Keratinocyte (primary cell): ENCODE data around the gene BCAS3. TPM values are rescaled to one million over a fixed set of nuclear protein-coding genes. Genes with fewer than 3 reads are reported as not detected.

Experiments
- DNase-seq: peaks from one replicate; pipeline ENCODE4 v3.0.0-alpha.2; 2011; ENCODE audit warnings: low read depth, missing footprints, low spot score
- FAIRE-seq: peaks from 2 replicates; lab custom pipeline; 2011; peaks lifted over from hg19 to GRCh38; lab: Jason Lieb, UNC
- H2AFZ ChIP-seq: 2 replicates; pipeline ENCODE4 v1.6.0; 2012; ENCODE audit warnings: low read length, control low read depth, inconsistent platforms; ENCODE audit not compliant: control insufficient read depth
- H3K27ac ChIP-seq: 2 replicates; pipeline ENCODE4 v1.5.1; 2011; ENCODE audit warnings: low read length; ENCODE audit not compliant: control insufficient read depth, insufficient read depth
- H3K27me3 ChIP-seq: 3 replicates; pipeline ENCODE4 v1.6.0; 2011; ENCODE audit warnings: low read length; ENCODE audit not compliant: control insufficient read depth, insufficient read depth; ENCODE audit errors: extremely low read depth
- H3K36me3 ChIP-seq, 2 experiments: 2 replicates in 1 of 2; 3 replicates in 1 of 2; pipeline ENCODE4 v1.5.1; 2011; ENCODE audit warnings: low read length in 2 of 2, mild to moderate bottlenecking in 1 of 2; ENCODE audit not compliant: control insufficient read depth in 2 of 2, insufficient read depth in 2 of 2; ENCODE audit errors: extremely low read depth in 1 of 2
- H3K4me1 ChIP-seq: 3 replicates; pipeline ENCODE4 v1.5.1; 2011; ENCODE audit warnings: low read length; ENCODE audit not compliant: control insufficient read depth, insufficient read depth; ENCODE audit errors: extremely low read depth
- H3K4me2 ChIP-seq: 3 replicates; pipeline ENCODE4 v1.6.0; 2011; ENCODE audit warnings: low read depth, low read length; ENCODE audit not compliant: control insufficient read depth, insufficient read depth; ENCODE audit errors: extremely low read depth
- H3K4me3 ChIP-seq, 3 experiments: fragments of 200-600 bp in 1 of 3; sonication (generic) in 1 of 3; 2 replicates in 2 of 3; 3 replicates in 1 of 3; pipeline ENCODE4 v1.5.1; 2011 to 2016; ENCODE audit warnings: low read length in 3 of 3, mild to moderate bottlenecking in 3 of 3, control low read depth in 2 of 3, inconsistent platforms in 1 of 3, low read depth in 1 of 3, mixed read lengths in 1 of 3, mixed run types in 1 of 3, moderate library complexity in 1 of 3; ENCODE audit not compliant: control insufficient read depth in 2 of 3, insufficient read depth in 2 of 3; ENCODE audit errors: extremely low read depth in 1 of 3
- H3K79me2 ChIP-seq: 2 replicates; pipeline ENCODE4 v1.6.0; 2012; ENCODE audit warnings: low read length; ENCODE audit not compliant: control insufficient read depth, insufficient read depth
- H3K9ac ChIP-seq: 3 replicates; pipeline ENCODE4 v1.6.0; 2011; ENCODE audit warnings: low read length; ENCODE audit not compliant: control insufficient read depth, insufficient read depth; ENCODE audit errors: extremely low read depth
- H3K9me1 ChIP-seq: 3 replicates; pipeline ENCODE4 v1.6.0; 2011; ENCODE audit warnings: low read length; ENCODE audit not compliant: control insufficient read depth, insufficient read depth; ENCODE audit errors: extremely low read depth
- H3K9me3 ChIP-seq: 2 replicates; pipeline ENCODE4 v1.5.1; 2012; ENCODE audit warnings: low read depth, low read length; ENCODE audit not compliant: control insufficient read depth
- H4K20me1 ChIP-seq: 3 replicates; pipeline ENCODE4 v1.6.0; 2011; ENCODE audit warnings: low read length; ENCODE audit not compliant: control insufficient read depth, insufficient read depth; ENCODE audit errors: extremely low read depth
- EZH2 ChIP-seq: IDR thresholded peaks from one replicate; pipeline ENCODE4 v1.6.1; 2012; ENCODE audit warnings: inconsistent platforms, mild to moderate bottlenecking, low read length, moderate library complexity
- dilution Hi-C: fragments of 300-500 bp; cut with MboI; formaldehyde crosslinking; loops from one replicate; pipeline ENCODE4 v1.7.0; 2020; ENCODE audit warnings: low sequenced_read_pairs; ENCODE audit not compliant: extremely low pct_ligation_motif_present
- polyA plus RNA-seq, 5 experiments: library from polyadenylated mRNA; depleted of rRNA in 3 of 5; stranded (reverse) in 3 of 5; stranded (forward) in 1 of 5; unstranded in 1 of 5; fragments of >200 nt; gene quantifications; 1 replicate in 1 of 5; 2 replicates in 3 of 5; 3 replicates in 1 of 5; pipeline versions ENCODE4 v1.2.1 to v1.2.3, GENCODE V29; 2011 to 2012; ENCODE audit warnings: missing spikeins in 2 of 5, low read depth in 1 of 5, low replicate concordance in 1 of 5
- TF ChIP-seq, protein P1 (sequence below), 3 experiments: IDR thresholded peaks in 1 of 3; conservative IDR thresholded peaks in 1 of 3; optimal IDR thresholded peaks in 1 of 3; 2 replicates in 2 of 3; 3 replicates in 1 of 3; pipeline versions ENCODE3 to v1.5.1; 2011; ENCODE audit warnings: low read length in 3 of 3, mild to moderate bottlenecking in 3 of 3, moderate library complexity in 2 of 3, control low read depth in 1 of 3, inconsistent platforms in 1 of 3; ENCODE audit not compliant: insufficient read depth in 2 of 3; ENCODE audit errors: extremely low read depth in 1 of 3

Gene BCAS3
- polyA plus RNA-seq, 1 donor (not counting 4 experiments of a cell fraction or from before 2014, with no cell fraction given): 11.8 TPM

DNA sequence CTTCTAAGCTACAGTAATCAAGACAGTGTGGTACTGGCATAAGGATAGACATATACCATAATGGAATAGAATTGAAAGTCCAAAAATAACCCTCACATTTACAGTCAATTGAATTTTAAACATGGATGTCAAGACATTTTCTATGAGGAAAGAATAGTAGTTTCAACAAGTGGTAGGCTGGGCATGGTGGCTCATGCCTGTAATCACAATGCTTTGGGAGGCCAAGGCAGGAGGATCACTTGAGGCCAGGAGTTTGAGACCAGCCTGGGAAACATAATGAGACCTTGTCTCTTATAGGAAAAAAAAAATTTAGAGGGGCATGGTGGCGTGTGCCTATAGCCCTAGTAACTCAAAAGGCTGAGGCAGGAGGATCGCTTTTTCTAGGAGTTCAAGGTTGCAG, 599.2 kb downstream of the BCAS3 start:
- Histone ChIP-seq H3K9me1 (no peaks in the 10 kb centered on the region), H3K79me2 (no peaks in the 10 kb centered on the region), H3K9ac (no peak overlapping the region), H3K4me1 (no peaks in the 10 kb centered on the region), H3K4me3 (no peak overlapping the region), H4K20me1 (no peaks in the 10 kb centered on the region), H3K9me3 (no peaks in the 10 kb centered on the region), H3K36me3 (no peaks in the 10 kb centered on the region), H3K27me3 (no peaks in the 10 kb centered on the region), H3K4me2 (no peak overlapping the region), H3K27ac (no peak overlapping the region), H2AFZ (no peak overlapping the region)
- DNase-seq: no peak
- no peak for FAIRE-seq
- dilution Hi-C loops: no loop called here
- TF ChIP-seq EZH2: no peak
- TF ChIP-seq, protein P1, sequence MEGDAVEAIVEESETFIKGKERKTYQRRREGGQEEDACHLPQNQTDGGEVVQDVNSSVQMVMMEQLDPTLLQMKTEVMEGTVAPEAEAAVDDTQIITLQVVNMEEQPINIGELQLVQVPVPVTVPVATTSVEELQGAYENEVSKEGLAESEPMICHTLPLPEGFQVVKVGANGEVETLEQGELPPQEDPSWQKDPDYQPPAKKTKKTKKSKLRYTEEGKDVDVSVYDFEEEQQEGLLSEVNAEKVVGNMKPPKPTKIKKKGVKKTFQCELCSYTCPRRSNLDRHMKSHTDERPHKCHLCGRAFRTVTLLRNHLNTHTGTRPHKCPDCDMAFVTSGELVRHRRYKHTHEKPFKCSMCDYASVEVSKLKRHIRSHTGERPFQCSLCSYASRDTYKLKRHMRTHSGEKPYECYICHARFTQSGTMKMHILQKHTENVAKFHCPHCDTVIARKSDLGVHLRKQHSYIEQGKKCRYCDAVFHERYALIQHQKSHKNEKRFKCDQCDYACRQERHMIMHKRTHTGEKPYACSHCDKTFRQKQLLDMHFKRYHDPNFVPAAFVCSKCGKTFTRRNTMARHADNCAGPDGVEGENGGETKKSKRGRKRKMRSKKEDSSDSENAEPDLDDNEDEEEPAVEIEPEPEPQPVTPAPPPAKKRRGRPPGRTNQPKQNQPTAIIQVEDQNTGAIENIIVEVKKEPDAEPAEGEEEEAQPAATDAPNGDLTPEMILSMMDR (optimal IDR thresholded peaks at IDR 0.05 in 1 of 3, IDR thresholded peaks at IDR 0.05 in 1 of 3, conservative IDR thresholded peaks at IDR 0.05 in 1 of 3; ENCODE audit: extremely low read depth in 1 of 3, insufficient read depth in 2 of 3, low read length in 3 of 3): no peak

DNA sequence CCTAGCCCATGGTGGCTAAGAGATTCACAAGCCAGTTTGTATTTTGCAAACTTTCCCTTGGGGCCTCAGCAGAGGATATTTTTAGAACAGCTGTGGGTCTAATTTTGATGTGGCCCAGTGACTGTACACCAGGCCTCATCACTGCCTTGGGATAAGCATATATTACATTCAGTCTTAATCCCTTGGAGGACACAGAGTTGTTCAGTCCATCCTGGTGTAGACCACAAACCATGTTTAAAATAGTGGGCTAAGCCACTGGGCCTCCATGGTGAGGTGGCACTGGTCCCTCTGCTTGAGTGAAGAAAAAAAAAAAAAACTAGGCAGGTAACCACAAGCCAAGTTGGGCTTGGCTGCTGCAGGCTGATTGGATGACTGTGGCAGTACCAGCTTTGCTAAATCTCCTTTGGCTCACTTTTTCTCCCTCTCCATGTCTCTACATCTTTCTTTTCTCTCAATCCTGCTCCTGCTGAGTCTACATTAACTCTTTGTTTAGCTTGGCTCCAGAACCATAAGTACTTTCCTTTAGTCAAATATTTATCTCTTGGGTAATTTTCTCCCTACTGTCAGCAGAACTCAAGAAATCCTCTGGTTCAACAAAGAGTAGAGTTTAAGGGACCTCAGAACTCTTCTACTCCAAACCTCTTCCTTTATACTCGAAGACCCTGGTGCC, 602.0 kb downstream of the BCAS3 start:
- no peak for TF ChIP-seq EZH2
- TF ChIP-seq, protein P1 (optimal IDR thresholded peaks at IDR 0.05 in 1 of 3, IDR thresholded peaks at IDR 0.05 in 1 of 3, conservative IDR thresholded peaks at IDR 0.05 in 1 of 3; ENCODE audit: extremely low read depth in 1 of 3, insufficient read depth in 2 of 3, low read length in 3 of 3): no peak
- no peak overlapping the region for H2AFZ ChIP-seq
- H3K79me2 ChIP-seq: no peaks in the 10 kb centered on the region
- H3K36me3 ChIP-seq: no peaks in the 10 kb centered on the region
- FAIRE-seq (no peak), DNase-seq (no peak)
- no peak overlapping the region for H3K27ac ChIP-seq
- no peak overlapping the region for H3K9ac ChIP-seq
- no peaks in the 10 kb centered on the region for H3K4me1 ChIP-seq
- no peak overlapping the region for H3K4me3 ChIP-seq
- H3K4me2 ChIP-seq: no peak overlapping the region
- dilution Hi-C loops: no loop called here
- no peaks in the 10 kb centered on the region for H3K27me3 ChIP-seq
- no peaks in the 10 kb centered on the region for H4K20me1 ChIP-seq
- H3K9me1 ChIP-seq: no peaks in the 10 kb centered on the region
- H3K9me3 ChIP-seq: no peaks in the 10 kb centered on the region
